ENCODE data around the gene SNX1. TPM values are rescaled to one million over a fixed set of nuclear protein-coding genes. Genes with fewer than 3 reads are reported as not detected.

Gene SNX1
- total and polyA plus RNA-seq, 2 experiments from 2014 or later, result 40.5 to 102 TPM

GRCh38 chr15:64143276-64143675 lies 47.5 kb downstream of the SNX1 start:
- H3F3A ChIP-seq (ENCODE audit: insufficient read depth), result no peaks in the 10 kb centered on the region
- in situ Hi-C loops (cut with MboI), result no loop called here
- no peak overlapping the region for H3K27ac ChIP-seq
- H3K9ac ChIP-seq, result no peak overlapping the region
- H3K9me3 ChIP-seq (ENCODE audit: low read depth), result no peaks in the 10 kb centered on the region
- H3K27me3 ChIP-seq (replicated peaks; ENCODE audit: insufficient read depth), result no peaks in the 10 kb centered on the region
- H2AFZ ChIP-seq, result no peak overlapping the region
- H3K9me2 ChIP-seq (ENCODE audit: insufficient read depth), result no peaks in the 10 kb centered on the region
- no peaks in the 10 kb centered on the region for H3K79me2 ChIP-seq (ENCODE audit: insufficient read depth)
- no peak overlapping the region for H3K4me3 ChIP-seq
- no peak overlapping the region for H3K4me2 ChIP-seq (ENCODE audit: unreplicated experiment)
- no peak for TF ChIP-seq EZH2 (IDR thresholded peaks at IDR 0.05; ENCODE audit: insufficient read depth, poor library complexity, severe bottlenecking)
- 97 to 98% methylated on average over 6 of the region's 6 CpGs for WGBS, 2 experiments (ENCODE audit: low coverage in 1 of 2, low lambda C conversion rate in 2 of 2, missing lambda C conversion rate in 2 of 2)
- no peaks in the 10 kb centered on the region for H4K20me1 ChIP-seq (ENCODE audit: insufficient read depth)
- peaks cover 16% of the 10 kb centered on the region; the same call in 1 of the 2 replicates for H3K36me3 ChIP-seq (ENCODE audit: low read depth)
- DNase-seq, result no peak
- no peaks in the 10 kb centered on the region for H3K4me1 ChIP-seq (ENCODE audit: insufficient read depth)

- no peaks in the 10 kb centered on the region for H4K20me1 ChIP-seq (ENCODE audit: insufficient read depth)
- in situ Hi-C loops (cut with MboI), result no loop called here
- no peak for TF ChIP-seq EZH2 (IDR thresholded peaks at IDR 0.05; ENCODE audit: insufficient read depth, poor library complexity, severe bottlenecking)
- TF ChIP-seq EZH2phosphoT487 (IDR thresholded peaks at IDR 0.05; ENCODE audit: insufficient read depth, low read depth), result no peak
- H3K9ac ChIP-seq, result no peak overlapping the region
- no peaks in the 10 kb centered on the region for H3K79me2 ChIP-seq (ENCODE audit: insufficient read depth)
- H3F3A ChIP-seq (ENCODE audit: insufficient read depth), result peaks cover 7% of the 10 kb centered on the region; the same call in 1 of the 2 replicates
- no peaks in the 10 kb centered on the region for H3K9me2 ChIP-seq (ENCODE audit: insufficient read depth)
- no peaks in the 10 kb centered on the region for H3K27me3 ChIP-seq (replicated peaks; ENCODE audit: insufficient read depth)
- H3K9me3 ChIP-seq (ENCODE audit: low read depth), result no peaks in the 10 kb centered on the region
- no peak for DNase-seq
- 83 to 85% methylated on average over 8 of the region's 8 CpGs for WGBS, 2 experiments (ENCODE audit: low coverage in 1 of 2, low lambda C conversion rate in 2 of 2, missing lambda C conversion rate in 2 of 2)
- H3K4me2 ChIP-seq (ENCODE audit: unreplicated experiment), result no peak overlapping the region
- H2AFZ ChIP-seq, result no peak overlapping the region
- no peak overlapping the region for H3K4me3 ChIP-seq
- H3K4me1 ChIP-seq (ENCODE audit: insufficient read depth), result no peaks in the 10 kb centered on the region
- no peak overlapping the region for H3K27ac ChIP-seq
- peaks cover 11% of the 10 kb centered on the region; the same call in 1 of the 2 replicates for H3K36me3 ChIP-seq (ENCODE audit: low read depth)
Observed at GRCh38 chr15:64144192-64144564, 48.4 kb downstream of the SNX1 start.

- TF ChIP-seq EZH2 (IDR thresholded peaks at IDR 0.05; ENCODE audit: insufficient read depth, poor library complexity, severe bottlenecking) (no peak), EZH2phosphoT487 (IDR thresholded peaks at IDR 0.05; ENCODE audit: insufficient read depth, low read depth) (no peak)
Observed at GRCh38 chr15:64144565-64145281, 48.9 kb downstream of the SNX1 start.

GRCh38 chr15:64146041-64146440 lies 50.3 kb downstream of the SNX1 start:
- H3K9me3 ChIP-seq (ENCODE audit: low read depth), result no peaks in the 10 kb centered on the region
- H3K4me1 ChIP-seq (ENCODE audit: insufficient read depth), result no peaks in the 10 kb centered on the region
- H2AFZ ChIP-seq, result no peak overlapping the region
- TF ChIP-seq EZH2phosphoT487 (IDR thresholded peaks at IDR 0.05; ENCODE audit: insufficient read depth, low read depth) (no peak), EZH2 (IDR thresholded peaks at IDR 0.05; ENCODE audit: insufficient read depth, poor library complexity, severe bottlenecking) (no peak)
- H3K9me2 ChIP-seq (ENCODE audit: insufficient read depth), result no peaks in the 10 kb centered on the region
- H3K4me3 ChIP-seq, result no peak overlapping the region
- DNase-seq, result no peak
- 40 to 53% methylated on average over 5 of the region's 6 CpGs for WGBS, 2 experiments (ENCODE audit: low coverage in 1 of 2, low lambda C conversion rate in 2 of 2, missing lambda C conversion rate in 2 of 2)
- H3K27ac ChIP-seq, result no peak overlapping the region
- H3F3A ChIP-seq (ENCODE audit: insufficient read depth), result peaks cover 7% of the 10 kb centered on the region; the same call in 1 of the 2 replicates
- no peaks in the 10 kb centered on the region for H3K79me2 ChIP-seq (ENCODE audit: insufficient read depth)
- no peaks in the 10 kb centered on the region for H4K20me1 ChIP-seq (ENCODE audit: insufficient read depth)
- H3K36me3 ChIP-seq (ENCODE audit: low read depth), result peaks cover 10% of the 10 kb centered on the region; the same call in 1 of the 2 replicates
- H3K4me2 ChIP-seq (ENCODE audit: unreplicated experiment), result no peak overlapping the region
- H3K27me3 ChIP-seq (replicated peaks; ENCODE audit: insufficient read depth), result no peaks in the 10 kb centered on the region
- in situ Hi-C loops (cut with MboI), result no loop called here
- no peak overlapping the region for H3K9ac ChIP-seq

More at GRCh38 chr15:64144565-64145281, 48.9 kb downstream of the SNX1 start:
- 77% methylated on average over 14 of the region's 14 CpGs for whole genome bisulfite sequencing, 2 experiments (ENCODE audit: low coverage in 1 of 2, low lambda C conversion rate in 2 of 2, missing lambda C conversion rate in 2 of 2)
- H3K27ac ChIP-seq, result no peak overlapping the region
- H3K4me2 ChIP-seq (ENCODE audit: unreplicated experiment), result no peak overlapping the region
- H3K36me3 ChIP-seq (ENCODE audit: low read depth), result peaks cover 11% of the 10 kb centered on the region; the same call in 1 of the 2 replicates
- H4K20me1 ChIP-seq (ENCODE audit: insufficient read depth), result no peaks in the 10 kb centered on the region
- H3K4me3 ChIP-seq, result no peak overlapping the region
- no peaks in the 10 kb centered on the region for H3K9me2 ChIP-seq (ENCODE audit: insufficient read depth)
- no peaks in the 10 kb centered on the region for H3K9me3 ChIP-seq (ENCODE audit: low read depth)
- in situ Hi-C loops (cut with MboI), result no loop called here
- no peaks in the 10 kb centered on the region for H3K27me3 ChIP-seq (replicated peaks; ENCODE audit: insufficient read depth)
- H2AFZ ChIP-seq, result no peak overlapping the region
- H3K79me2 ChIP-seq (ENCODE audit: insufficient read depth), result no peaks in the 10 kb centered on the region
- H3K4me1 ChIP-seq (ENCODE audit: insufficient read depth), result no peaks in the 10 kb centered on the region
- peaks cover 7% of the 10 kb centered on the region; the same call in 1 of the 2 replicates for H3F3A ChIP-seq (ENCODE audit: insufficient read depth)
- H3K9ac ChIP-seq, result no peak overlapping the region
- DNase-seq, result no peak
